NCI-H510A treated with DMSO at 0.1 percent for 48 hours (cell line): ENCODE results near the gene DNAH11.
A peak's percentile ranks its signal among the peaks of the same experiment; 100 is the strongest.

Source experiments
- DNase-seq: peaks from one replicate; lab custom pipeline; 2025; lab: John Stamatoyannopoulos, UW

The DNAH11 gene

GRCh38 chr7:21550821-21551531 lies 8.1 kb downstream of the DNAH11 start:
- DNase-seq = peak; percentile 92

GRCh38 chr7:21562385-21562784 lies 19.5 kb downstream of the DNAH11 start:
- DNase-seq = no peak

- DNase-seq = no peak
These were observed 22.8 kb downstream of the DNAH11 start for GRCh38 chr7:21565614-21566013.

GRCh38 chr7:21566094-21566493 lies 23.3 kb downstream of the DNAH11 start:
- no peak for DNase-seq

DNA sequence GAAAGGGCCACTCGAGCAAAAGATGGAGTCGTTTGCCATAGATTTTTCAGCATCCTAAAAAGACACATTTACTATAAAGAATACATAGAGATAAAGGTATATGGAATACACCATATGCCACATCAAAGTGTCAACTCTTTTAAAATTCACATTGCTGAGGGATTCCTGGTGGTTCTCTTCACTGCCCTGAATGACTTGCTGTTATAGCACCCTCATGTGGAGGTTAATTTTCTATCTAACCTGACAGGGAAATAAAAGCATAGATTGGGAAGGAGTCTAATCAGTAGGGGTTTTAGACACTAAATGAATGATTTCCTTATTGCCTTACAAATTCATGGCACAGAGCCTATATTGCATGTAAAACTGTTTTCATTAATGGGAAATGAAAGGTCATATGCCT lies 25.9 kb downstream of the DNAH11 start:
- DNase-seq = peak; percentile 23

GRCh38 chr7:21572331-21573313 lies 29.8 kb downstream of the DNAH11 start:
- DNase-seq = no peak

GRCh38 chr7:21579341-21580072 lies 36.7 kb downstream of the DNAH11 start:
- peak; percentile 83 for DNase-seq

DNA sequence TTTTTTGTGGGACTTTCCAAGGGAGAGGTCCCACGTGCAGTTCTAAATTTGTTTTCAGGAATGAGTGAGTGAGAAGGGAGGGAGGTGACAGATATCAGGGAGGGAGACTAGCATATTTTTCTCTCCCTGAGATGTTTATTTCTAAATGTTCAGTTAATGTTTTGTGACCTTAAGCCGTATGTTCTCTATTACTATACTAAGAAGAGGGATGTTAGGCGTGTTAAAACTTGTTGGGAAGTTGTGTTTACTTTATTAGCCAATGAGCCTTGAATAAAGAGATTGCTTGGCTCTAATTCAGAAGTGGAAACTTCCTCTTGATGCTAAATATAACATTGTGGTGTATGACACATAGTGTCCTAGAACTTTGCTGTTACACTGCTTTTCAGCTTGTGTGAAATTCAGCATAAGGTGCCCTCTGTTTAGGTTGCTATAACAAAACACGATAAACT lies 37.3 kb downstream of the DNAH11 start:
- peak; percentile 91 for DNase-seq

DNA sequence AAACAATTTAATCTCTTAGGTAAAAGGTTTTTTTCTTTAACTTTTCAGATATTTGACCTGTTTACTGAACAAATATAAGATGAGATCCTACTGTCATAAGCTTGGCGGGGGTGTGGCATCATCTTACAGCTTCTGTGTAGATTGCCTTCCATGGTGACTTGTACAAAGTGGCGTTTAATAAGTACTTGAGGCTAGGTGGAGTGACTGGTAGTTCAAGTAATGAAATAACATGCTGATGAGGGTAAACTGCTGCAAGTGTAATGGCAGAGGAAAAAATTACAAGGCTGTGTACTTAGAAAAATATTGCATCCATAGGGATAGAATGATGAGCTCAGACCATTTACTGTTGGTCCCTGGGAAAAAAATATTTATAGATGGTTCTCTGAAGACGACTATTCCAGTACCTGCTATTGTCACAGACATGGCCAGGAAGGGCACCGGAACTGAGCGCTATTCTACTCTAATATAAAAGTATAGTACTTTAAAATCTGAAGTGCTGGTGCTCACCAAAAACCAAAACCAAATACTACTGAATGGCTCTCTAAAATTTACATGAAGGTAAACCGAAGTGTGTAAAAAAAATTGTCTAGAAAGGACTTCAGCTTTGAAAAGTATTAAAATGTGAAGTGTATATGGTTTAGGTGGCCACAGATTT lies 42.4 kb downstream of the DNAH11 start:
- peak; percentile 83 for DNase-seq

GRCh38 chr7:21587139-21587784 lies 44.4 kb downstream of the DNAH11 start:
- DNase-seq = no peak

- no peak for DNase-seq
These were observed 54.0 kb downstream of the DNAH11 start for GRCh38 chr7:21596801-21597200.

DNA sequence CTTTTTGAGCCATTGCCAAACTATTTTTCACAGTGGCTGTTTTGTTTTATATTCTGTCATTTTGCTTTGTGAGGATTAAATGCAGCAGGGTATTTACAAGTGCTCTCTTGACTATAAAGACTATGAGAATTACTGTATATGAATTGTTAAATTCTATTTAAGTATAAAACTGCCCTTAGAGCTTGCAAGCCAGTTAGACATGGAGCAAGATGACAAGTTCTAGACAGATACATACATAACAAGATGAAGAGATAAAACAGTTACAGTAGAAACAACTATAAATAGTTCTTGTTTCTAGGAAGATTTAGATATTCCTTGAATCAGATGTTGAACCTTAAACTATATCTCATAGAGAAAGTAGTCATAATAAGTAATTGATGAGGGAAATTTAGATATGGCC lies 60.6 kb downstream of the DNAH11 start:
- no peak for DNase-seq

- no peak for DNase-seq
These were observed 61.3 kb downstream of the DNAH11 start for GRCh38 chr7:21603972-21604749.

GRCh38 chr7:21605008-21605585 lies 62.3 kb downstream of the DNAH11 start:
- no peak for DNase-seq

GRCh38 chr7:21608465-21608864 lies 65.6 kb downstream of the DNAH11 start:
- no peak for DNase-seq

- no peak for DNase-seq
These were observed 68.3 kb downstream of the DNAH11 start for GRCh38 chr7:21611129-21611528.

DNA sequence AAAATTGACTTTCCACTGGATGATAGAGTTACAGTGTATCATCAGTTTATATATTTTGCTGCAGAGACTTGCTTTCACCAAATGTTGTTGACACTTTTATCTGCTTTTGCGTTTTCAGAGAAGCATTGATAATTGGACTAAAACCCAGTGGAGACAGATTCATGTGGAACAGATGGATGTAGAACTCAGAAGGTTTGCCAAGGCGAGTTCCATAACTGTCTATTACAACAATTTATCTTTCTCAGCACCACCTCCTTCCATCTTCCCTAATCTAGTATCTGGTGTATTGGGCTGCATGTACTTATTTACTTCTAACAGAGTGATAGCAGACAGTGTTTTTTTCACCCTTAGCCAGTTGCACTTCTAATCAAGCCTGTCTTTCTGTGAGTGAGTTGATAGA lies 73.3 kb downstream of the DNAH11 start:
- no peak for DNase-seq

- DNase-seq = no peak
These were observed 74.1 kb downstream of the DNAH11 start for GRCh38 chr7:21616796-21617436.

- DNase-seq = no peak
These were observed 74.7 kb downstream of the DNAH11 start for GRCh38 chr7:21617513-21617912.
